HG02981 (cell line): ENCODE results near the gene DMGDH.

ENCODE experiments used
- ATAC-seq: cut with Tn5 transposase; IDR thresholded peaks from one replicate; pipeline ENCODE4 v1.9.1; 2021; ENCODE audit warnings: mild to moderate bottlenecking, moderate library complexity; ENCODE audit not compliant: unreplicated experiment

DMGDH gene

GRCh38 chr5:79074641-79075040, 5.2 kb upstream of the DMGDH start:
- ATAC-seq = no peak

- ATAC-seq = no peak
Measured at GRCh38 chr5:79070350-79070667, 835 bp upstream of the DMGDH start.

- ATAC-seq = no peak
Measured at GRCh38 chr5:79062436-79062835, 7.0 kb downstream of the DMGDH start.

- no peak for ATAC-seq
Measured at GRCh38 chr5:79059674-79060073, 9.8 kb downstream of the DMGDH start.

GRCh38 chr5:79056847-79057246, 12.6 kb downstream of the DMGDH start:
- ATAC-seq = no peak

- ATAC-seq = no peak
Measured at GRCh38 chr5:79055017-79055416, 14.5 kb downstream of the DMGDH start.

GRCh38 chr5:79053321-79053720, 16.2 kb downstream of the DMGDH start:
- no peak for ATAC-seq

- ATAC-seq = no peak
Measured at GRCh38 chr5:79050498-79050897, 19.0 kb downstream of the DMGDH start.

GRCh38 chr5:79048437-79048836, 21.0 kb downstream of the DMGDH start:
- ATAC-seq = no peak

- ATAC-seq = no peak
Measured at GRCh38 chr5:79047199-79047598, 22.3 kb downstream of the DMGDH start.

- ATAC-seq = no peak
Measured at GRCh38 chr5:79042188-79042587, 27.3 kb downstream of the DMGDH start.

- no peak for ATAC-seq
Measured at GRCh38 chr5:79036769-79037168, 32.7 kb downstream of the DMGDH start.

- no peak for ATAC-seq
Measured at GRCh38 chr5:79035237-79035636, 34.2 kb downstream of the DMGDH start.

- no peak for ATAC-seq
Measured at GRCh38 chr5:79032782-79033181, 36.7 kb downstream of the DMGDH start.

- ATAC-seq = no peak
Measured at GRCh38 chr5:79032031-79032695, 37.3 kb downstream of the DMGDH start.

GRCh38 chr5:79031485-79031867, 38.0 kb downstream of the DMGDH start:
- ATAC-seq = no peak

GRCh38 chr5:79030663-79031484, 38.6 kb downstream of the DMGDH start:
- ATAC-seq = no peak

- ATAC-seq = no peak
Measured at GRCh38 chr5:79025054-79025472, 44.4 kb downstream of the DMGDH start.

- ATAC-seq = no peak
Measured at GRCh38 chr5:79023947-79024346, 45.5 kb downstream of the DMGDH start.

- ATAC-seq = no peak
Measured at GRCh38 chr5:79023348-79023747, 46.1 kb downstream of the DMGDH start.

- no peak for ATAC-seq
Measured at GRCh38 chr5:79022771-79023170, 46.7 kb downstream of the DMGDH start.

GRCh38 chr5:79021753-79022152, 47.7 kb downstream of the DMGDH start:
- no peak for ATAC-seq
